Keratinocyte (primary cell): ENCODE results near the gene PARVA. TPM values are rescaled to one million over a fixed set of nuclear protein-coding genes. Genes with fewer than 3 reads are reported as not detected.

Experiments used
- DNase-seq: peaks from one replicate; pipeline ENCODE4 v3.0.0-alpha.2; 2011; ENCODE audit warnings: low read depth, missing footprints, low spot score
- FAIRE-seq: peaks from 2 replicates; lab custom pipeline; 2011; peaks lifted over from hg19 to GRCh38; lab: Jason Lieb, UNC
- H2AFZ ChIP-seq: 2 replicates; pipeline ENCODE4 v1.6.0; 2012; ENCODE audit warnings: low read length, control low read depth, inconsistent platforms; ENCODE audit not compliant: control insufficient read depth
- H3K27ac ChIP-seq: 2 replicates; pipeline ENCODE4 v1.5.1; 2011; ENCODE audit warnings: low read length; ENCODE audit not compliant: control insufficient read depth, insufficient read depth
- H3K27me3 ChIP-seq: 3 replicates; pipeline ENCODE4 v1.6.0; 2011; ENCODE audit warnings: low read length; ENCODE audit not compliant: control insufficient read depth, insufficient read depth; ENCODE audit errors: extremely low read depth
- H3K36me3 ChIP-seq, 2 experiments: 2 replicates in 1 of 2; 3 replicates in 1 of 2; pipeline ENCODE4 v1.5.1; 2011; ENCODE audit warnings: low read length in 2 of 2, mild to moderate bottlenecking in 1 of 2; ENCODE audit not compliant: control insufficient read depth in 2 of 2, insufficient read depth in 2 of 2; ENCODE audit errors: extremely low read depth in 1 of 2
- H3K4me1 ChIP-seq: 3 replicates; pipeline ENCODE4 v1.5.1; 2011; ENCODE audit warnings: low read length; ENCODE audit not compliant: control insufficient read depth, insufficient read depth; ENCODE audit errors: extremely low read depth
- H3K4me2 ChIP-seq: 3 replicates; pipeline ENCODE4 v1.6.0; 2011; ENCODE audit warnings: low read depth, low read length; ENCODE audit not compliant: control insufficient read depth, insufficient read depth; ENCODE audit errors: extremely low read depth
- H3K4me3 ChIP-seq, 3 experiments: fragments of 200-600 bp in 1 of 3; sonication (generic) in 1 of 3; 2 replicates in 2 of 3; 3 replicates in 1 of 3; pipeline ENCODE4 v1.5.1; 2011 to 2016; ENCODE audit warnings: low read length in 3 of 3, mild to moderate bottlenecking in 3 of 3, control low read depth in 2 of 3, inconsistent platforms in 1 of 3, low read depth in 1 of 3, mixed read lengths in 1 of 3, mixed run types in 1 of 3, moderate library complexity in 1 of 3; ENCODE audit not compliant: control insufficient read depth in 2 of 3, insufficient read depth in 2 of 3; ENCODE audit errors: extremely low read depth in 1 of 3
- H3K79me2 ChIP-seq: 2 replicates; pipeline ENCODE4 v1.6.0; 2012; ENCODE audit warnings: low read length; ENCODE audit not compliant: control insufficient read depth, insufficient read depth
- H3K9ac ChIP-seq: 3 replicates; pipeline ENCODE4 v1.6.0; 2011; ENCODE audit warnings: low read length; ENCODE audit not compliant: control insufficient read depth, insufficient read depth; ENCODE audit errors: extremely low read depth
- H3K9me1 ChIP-seq: 3 replicates; pipeline ENCODE4 v1.6.0; 2011; ENCODE audit warnings: low read length; ENCODE audit not compliant: control insufficient read depth, insufficient read depth; ENCODE audit errors: extremely low read depth
- H3K9me3 ChIP-seq: 2 replicates; pipeline ENCODE4 v1.5.1; 2012; ENCODE audit warnings: low read depth, low read length; ENCODE audit not compliant: control insufficient read depth
- H4K20me1 ChIP-seq: 3 replicates; pipeline ENCODE4 v1.6.0; 2011; ENCODE audit warnings: low read length; ENCODE audit not compliant: control insufficient read depth, insufficient read depth; ENCODE audit errors: extremely low read depth
- EZH2 ChIP-seq: IDR thresholded peaks from one replicate; pipeline ENCODE4 v1.6.1; 2012; ENCODE audit warnings: inconsistent platforms, mild to moderate bottlenecking, low read length, moderate library complexity
- dilution Hi-C: fragments of 300-500 bp; cut with MboI; formaldehyde crosslinking; loops from one replicate; pipeline ENCODE4 v1.7.0; 2020; ENCODE audit warnings: low sequenced_read_pairs; ENCODE audit not compliant: extremely low pct_ligation_motif_present
- polyA plus RNA-seq, 5 experiments: library from polyadenylated mRNA; depleted of rRNA in 3 of 5; stranded (reverse) in 3 of 5; stranded (forward) in 1 of 5; unstranded in 1 of 5; fragments of >200 nt; gene quantifications; 1 replicate in 1 of 5; 2 replicates in 3 of 5; 3 replicates in 1 of 5; pipeline versions ENCODE4 v1.2.1 to v1.2.3, GENCODE V29; 2011 to 2012; ENCODE audit warnings: missing spikeins in 2 of 5, low read depth in 1 of 5, low replicate concordance in 1 of 5
- TF ChIP-seq, protein P1 (sequence below), 3 experiments: IDR thresholded peaks in 1 of 3; conservative IDR thresholded peaks in 1 of 3; optimal IDR thresholded peaks in 1 of 3; 2 replicates in 2 of 3; 3 replicates in 1 of 3; pipeline versions ENCODE3 to v1.5.1; 2011; ENCODE audit warnings: low read length in 3 of 3, mild to moderate bottlenecking in 3 of 3, moderate library complexity in 2 of 3, control low read depth in 1 of 3, inconsistent platforms in 1 of 3; ENCODE audit not compliant: insufficient read depth in 2 of 3; ENCODE audit errors: extremely low read depth in 1 of 3

Gene PARVA
- polyA plus RNA-seq, 1 donor (not counting 4 experiments of a cell fraction or from before 2014, with no cell fraction given) = 28.9 TPM

DNA sequence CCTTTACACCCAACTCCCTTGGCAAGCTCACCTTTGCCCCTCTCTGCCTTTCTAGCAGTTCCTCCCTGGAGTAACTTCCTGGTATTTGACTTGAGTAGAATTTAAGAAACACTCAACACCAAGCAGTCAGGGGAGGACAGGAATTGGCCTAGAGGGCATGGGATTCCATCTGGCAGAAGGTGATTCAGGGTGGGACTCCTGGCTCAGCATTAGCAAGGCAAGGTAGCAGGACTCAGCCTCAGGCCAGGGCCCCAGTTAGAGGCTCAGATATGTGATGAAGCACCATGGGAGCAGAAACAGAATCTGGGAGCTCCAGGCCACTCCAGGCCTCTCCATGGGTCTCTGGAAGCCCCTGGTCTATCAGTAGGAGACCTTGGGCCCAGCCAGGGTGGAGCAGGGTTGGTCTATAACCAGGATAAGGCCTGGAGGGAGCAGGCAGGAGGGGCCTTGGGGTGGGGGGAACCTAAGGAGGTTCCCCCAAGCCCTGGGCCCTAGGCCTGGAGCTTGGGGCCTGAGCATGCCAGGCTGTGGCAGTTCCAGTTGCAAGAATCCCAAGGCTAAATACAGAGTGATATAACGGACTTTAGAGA lies 148.2 kb downstream of the PARVA start:
- Histone ChIP-seq H2AFZ (no peak overlapping the region), H3K27me3 (no peaks in the 10 kb centered on the region), H3K27ac (no peak overlapping the region), H4K20me1 (no peaks in the 10 kb centered on the region), H3K9ac (no peak overlapping the region), H3K9me3 (no peaks in the 10 kb centered on the region), H3K9me1 (no peaks in the 10 kb centered on the region), H3K4me3 (no peak overlapping the region), H3K79me2 (no peaks in the 10 kb centered on the region), H3K4me2 (no peak overlapping the region), H3K36me3 (peaks cover 7 to 8% of the 10 kb centered on the region in 2 experiments), H3K4me1 (peaks cover 4% of the 10 kb centered on the region)
- TF ChIP-seq, protein P1, sequence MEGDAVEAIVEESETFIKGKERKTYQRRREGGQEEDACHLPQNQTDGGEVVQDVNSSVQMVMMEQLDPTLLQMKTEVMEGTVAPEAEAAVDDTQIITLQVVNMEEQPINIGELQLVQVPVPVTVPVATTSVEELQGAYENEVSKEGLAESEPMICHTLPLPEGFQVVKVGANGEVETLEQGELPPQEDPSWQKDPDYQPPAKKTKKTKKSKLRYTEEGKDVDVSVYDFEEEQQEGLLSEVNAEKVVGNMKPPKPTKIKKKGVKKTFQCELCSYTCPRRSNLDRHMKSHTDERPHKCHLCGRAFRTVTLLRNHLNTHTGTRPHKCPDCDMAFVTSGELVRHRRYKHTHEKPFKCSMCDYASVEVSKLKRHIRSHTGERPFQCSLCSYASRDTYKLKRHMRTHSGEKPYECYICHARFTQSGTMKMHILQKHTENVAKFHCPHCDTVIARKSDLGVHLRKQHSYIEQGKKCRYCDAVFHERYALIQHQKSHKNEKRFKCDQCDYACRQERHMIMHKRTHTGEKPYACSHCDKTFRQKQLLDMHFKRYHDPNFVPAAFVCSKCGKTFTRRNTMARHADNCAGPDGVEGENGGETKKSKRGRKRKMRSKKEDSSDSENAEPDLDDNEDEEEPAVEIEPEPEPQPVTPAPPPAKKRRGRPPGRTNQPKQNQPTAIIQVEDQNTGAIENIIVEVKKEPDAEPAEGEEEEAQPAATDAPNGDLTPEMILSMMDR (optimal IDR thresholded peaks at IDR 0.05 in 1 of 3, IDR thresholded peaks at IDR 0.05 in 1 of 3, conservative IDR thresholded peaks at IDR 0.05 in 1 of 3; ENCODE audit: extremely low read depth in 1 of 3, insufficient read depth in 2 of 3, low read length in 3 of 3) = no peak
- no peak for TF ChIP-seq EZH2
- DNase-seq (no peak), FAIRE-seq (no peak)
- dilution Hi-C loops = no loop called here

DNA sequence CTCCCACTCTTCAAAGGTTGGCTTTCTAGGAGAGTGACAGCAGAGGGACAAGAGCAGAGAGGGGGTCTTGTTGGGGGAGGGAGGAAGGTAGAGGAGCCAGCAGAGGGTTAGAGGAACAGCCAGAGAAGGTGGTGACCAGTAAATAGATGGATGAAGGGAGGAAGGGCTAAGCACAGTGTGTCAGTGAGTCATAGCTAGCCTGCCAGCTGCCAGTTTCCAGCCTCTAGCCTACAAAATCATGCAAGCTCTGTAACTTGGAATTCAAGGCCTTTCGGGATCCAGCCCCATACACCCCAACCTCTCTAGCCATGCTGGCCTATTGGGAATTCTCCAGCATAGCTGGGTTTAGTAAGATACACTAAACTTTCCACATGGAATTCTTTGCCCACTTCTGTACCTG lies 149.4 kb downstream of the PARVA start:
- Histone ChIP-seq H3K79me2 (no peaks in the 10 kb centered on the region), H3K4me3 (no peak overlapping the region), H3K27me3 (no peaks in the 10 kb centered on the region), H3K4me2 (no peak overlapping the region), H3K27ac (no peak overlapping the region), H2AFZ (no peak overlapping the region), H3K9me1 (peaks cover 4% of the 10 kb centered on the region), H3K4me1 (peaks cover 14% of the 10 kb centered on the region), H3K9ac (no peak overlapping the region), H4K20me1 (no peaks in the 10 kb centered on the region), H3K36me3 (peaks cover 6 to 7% of the 10 kb centered on the region in 2 experiments), H3K9me3 (no peaks in the 10 kb centered on the region)
- FAIRE-seq = peak; percentile 48
- TF ChIP-seq, protein P1 (optimal IDR thresholded peaks at IDR 0.05 in 1 of 3, IDR thresholded peaks at IDR 0.05 in 1 of 3, conservative IDR thresholded peaks at IDR 0.05 in 1 of 3; ENCODE audit: extremely low read depth in 1 of 3, insufficient read depth in 2 of 3, low read length in 3 of 3) = no peak
- TF ChIP-seq EZH2 = no peak
- dilution Hi-C loops = no loop called here
- DNase-seq = no peak
